Measurements from ENCODE around the gene FOXL2NB. TPM values are rescaled to one million over a fixed set of nuclear protein-coding genes. Genes with fewer than 3 reads are reported as not detected.
A peak's percentile ranks its signal among the peaks of the same experiment; 100 is the strongest.

FOXL2NB gene
- total RNA-seq, 6 donors from 2014 or later = 0.07 TPM; not detected in 5

GRCh38 chr3:138911621-138912020, 35.4 kb upstream of the FOXL2NB start:
- no peak overlapping the region for H3K27ac ChIP-seq
- TF ChIP-seq CTCF (IDR thresholded peaks at IDR 0.05) (no peak), POLR2A (IDR thresholded peaks at IDR 0.05) (no peak), EP300 (IDR thresholded peaks at IDR 0.05) (no peak), POLR2AphosphoS5 (IDR thresholded peaks at IDR 0.05) (no peak)
- no peaks in the 10 kb centered on the region for H3K27me3 ChIP-seq
- no peak overlapping the region for H3K4me3 ChIP-seq
- H3K9me3 ChIP-seq = no peaks in the 10 kb centered on the region
- H3K36me3 ChIP-seq = no peaks in the 10 kb centered on the region
- DNase-seq = no peak
- no peak for ATAC-seq (ENCODE audit: low FRiP score in 2 of 2)
- WGBS, 2 donors = 95 to 100% methylated on average over 1 of the region's 1 CpG
- H3K4me1 ChIP-seq = peaks cover 7 to 14% (median 10%) of the 10 kb centered on the region in 4 donors

GRCh38 chr3:138912237-138912636, 34.8 kb upstream of the FOXL2NB start:
- DNase-seq (no peak), ATAC-seq (ENCODE audit: low FRiP score in 2 of 2) (no peak)
- H3K4me3 ChIP-seq = no peak overlapping the region
- peaks cover 11 to 18% (median 14%) of the 10 kb centered on the region in 4 donors for H3K4me1 ChIP-seq
- H3K27ac ChIP-seq = no peak overlapping the region
- no peaks in the 10 kb centered on the region for H3K36me3 ChIP-seq
- no peaks in the 10 kb centered on the region for H3K9me3 ChIP-seq
- no peaks in the 10 kb centered on the region for H3K27me3 ChIP-seq
- no peak for TF ChIP-seq CTCF (IDR thresholded peaks at IDR 0.05)
- no peak for TF ChIP-seq POLR2AphosphoS5 (IDR thresholded peaks at IDR 0.05)
- TF ChIP-seq POLR2A (IDR thresholded peaks at IDR 0.05) = no peak
- TF ChIP-seq EP300 (IDR thresholded peaks at IDR 0.05) = no peak
- 84 to 94% methylated on average over 4 of the region's 4 CpGs for WGBS, 2 donors

- Histone ChIP-seq H3K36me3 (no peaks in the 10 kb centered on the region), H3K4me1 (peaks cover 11 to 18% (median 14%) of the 10 kb centered on the region in 4 donors), H3K9me3 (no peaks in the 10 kb centered on the region), H3K27ac (no peak overlapping the region), H3K27me3 (no peaks in the 10 kb centered on the region), H3K4me3 (no peak overlapping the region)
- WGBS, 2 donors = 88 to 91% methylated on average over 3 of the region's 3 CpGs
- TF ChIP-seq POLR2AphosphoS5 (IDR thresholded peaks at IDR 0.05) (no peak), CTCF (IDR thresholded peaks at IDR 0.05) (no peak), POLR2A (IDR thresholded peaks at IDR 0.05) (no peak), EP300 (IDR thresholded peaks at IDR 0.05) (no peak)
- DNase-seq = no peak
- no peak for ATAC-seq (ENCODE audit: low FRiP score in 2 of 2)
Observed at GRCh38 chr3:138913766-138914165, 33.3 kb upstream of the FOXL2NB start.

- 8 to 15% methylated on average over 13 to 19 of the region's 19 CpGs for WGBS, 2 donors
- DNase-seq (no peak), ATAC-seq (ENCODE audit: low FRiP score in 2 of 2) (peak; percentile 12 to 46)
- H3K36me3 ChIP-seq = no peaks in the 10 kb centered on the region
- no peak for TF ChIP-seq EP300 (IDR thresholded peaks at IDR 0.05)
- TF ChIP-seq POLR2AphosphoS5 (IDR thresholded peaks at IDR 0.05) = no peak
- no peak for TF ChIP-seq POLR2A (IDR thresholded peaks at IDR 0.05)
- TF ChIP-seq CTCF (IDR thresholded peaks at IDR 0.05) = no peak
- H3K4me3 ChIP-seq = peak overlapping the region; percentile 19 to 86 (median 70)
- no peaks in the 10 kb centered on the region for H3K27me3 ChIP-seq
- peak overlapping the region; percentile 92 to 98 (median 96) for H3K27ac ChIP-seq
- no peaks in the 10 kb centered on the region for H3K9me3 ChIP-seq
- H3K4me1 ChIP-seq = peaks cover 11 to 18% (median 14%) of the 10 kb centered on the region in 4 donors
Observed at GRCh38 chr3:138914870-138915502, 32.0 kb upstream of the FOXL2NB start.

Data from upper lobe of left lung (tissue), 6 donors.